Prostate gland (tissue), 2 donors: ENCODE results near the gene BRSK1.

Source experiments
- POLR2AphosphoS5 ChIP-seq: sonication (generic); formaldehyde crosslinking; IDR thresholded peaks from one replicate; pipeline ENCODE4 v1.6.1; 2017; ENCODE audit warnings: antibody characterized with exemption
- TF ChIP-seq, protein P1 (sequence below), 4 experiments: fragments of 200-600 bp in 2 of 4; fragments of 450-650 bp in 2 of 4; sonication (generic) in 2 of 4; IDR thresholded peaks; 1 replicate in 3 of 4; 2 replicates in 1 of 4; pipeline ENCODE4 v1.5.1; 2016 to 2019; ENCODE audit warnings: antibody characterized with exemption in 4 of 4, mild to moderate bottlenecking in 2 of 4, moderate library complexity in 2 of 4

DNA sequence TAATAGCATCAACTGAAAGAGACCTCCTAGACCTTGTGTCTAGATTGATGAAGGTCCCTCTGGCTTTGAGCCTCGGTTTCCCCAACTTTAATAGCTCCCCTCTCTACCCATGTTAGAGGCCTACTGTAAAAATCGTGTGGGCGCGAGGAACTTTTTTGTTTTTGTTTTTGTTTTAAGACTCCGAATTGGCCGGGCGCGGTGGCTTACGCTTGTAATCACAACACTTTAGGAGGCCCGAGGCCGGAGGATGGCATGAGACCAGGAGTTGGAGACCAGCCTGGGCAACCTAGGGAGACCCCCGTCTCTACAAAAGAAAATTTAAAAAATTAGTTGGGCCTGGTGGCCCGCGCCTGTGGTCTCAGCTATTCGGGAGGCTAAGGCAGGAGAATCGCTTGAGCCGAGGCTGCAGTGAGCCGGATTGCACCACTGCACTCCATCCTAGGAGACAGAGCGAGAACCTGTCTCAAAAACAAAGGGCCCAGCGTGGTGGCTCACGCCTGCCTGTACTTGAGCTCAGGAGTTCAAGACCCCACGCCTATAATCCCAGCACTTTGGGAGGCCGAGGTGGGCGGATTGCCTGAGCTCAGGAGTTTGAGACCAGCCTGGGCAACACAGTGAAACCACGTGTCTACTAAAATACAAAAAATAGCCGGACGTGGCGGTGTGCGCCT, 24.1 kb upstream of the BRSK1 start:
- TF ChIP-seq, protein P1, sequence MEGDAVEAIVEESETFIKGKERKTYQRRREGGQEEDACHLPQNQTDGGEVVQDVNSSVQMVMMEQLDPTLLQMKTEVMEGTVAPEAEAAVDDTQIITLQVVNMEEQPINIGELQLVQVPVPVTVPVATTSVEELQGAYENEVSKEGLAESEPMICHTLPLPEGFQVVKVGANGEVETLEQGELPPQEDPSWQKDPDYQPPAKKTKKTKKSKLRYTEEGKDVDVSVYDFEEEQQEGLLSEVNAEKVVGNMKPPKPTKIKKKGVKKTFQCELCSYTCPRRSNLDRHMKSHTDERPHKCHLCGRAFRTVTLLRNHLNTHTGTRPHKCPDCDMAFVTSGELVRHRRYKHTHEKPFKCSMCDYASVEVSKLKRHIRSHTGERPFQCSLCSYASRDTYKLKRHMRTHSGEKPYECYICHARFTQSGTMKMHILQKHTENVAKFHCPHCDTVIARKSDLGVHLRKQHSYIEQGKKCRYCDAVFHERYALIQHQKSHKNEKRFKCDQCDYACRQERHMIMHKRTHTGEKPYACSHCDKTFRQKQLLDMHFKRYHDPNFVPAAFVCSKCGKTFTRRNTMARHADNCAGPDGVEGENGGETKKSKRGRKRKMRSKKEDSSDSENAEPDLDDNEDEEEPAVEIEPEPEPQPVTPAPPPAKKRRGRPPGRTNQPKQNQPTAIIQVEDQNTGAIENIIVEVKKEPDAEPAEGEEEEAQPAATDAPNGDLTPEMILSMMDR (IDR thresholded peaks at IDR 0.05): no peak
- TF ChIP-seq POLR2AphosphoS5: no peak
